Left lung (tissue), 10 donors: ENCODE measurements around the gene WWP2. TPM values are rescaled to one million over a fixed set of nuclear protein-coding genes. Genes with fewer than 3 reads are reported as not detected.

Source experiments
- ATAC-seq: fragments of 200-7000 bp; cut with Tn5 transposase; one replicate; pipeline ENCODE4 v1.9.1; 2020; ENCODE audit warnings: moderate library complexity
- DNase-seq, 4 donors: peaks; one replicate each; pipeline ENCODE4 v3.0.0-alpha.2; 2013 to 2020
- H3K27ac ChIP-seq, 2 donors: fragments of 200-600 bp; sonication (generic) in 1 of 2; one replicate each; pipeline versions ENCODE4 v1.5.0 to v1.8.0; 2020 to 2021
- H3K27me3 ChIP-seq, 2 donors: fragments of 200-600 bp; sonication (generic) in 1 of 2; one replicate each; pipeline versions ENCODE4 v1.5.0 to v1.8.0; 2020 to 2021
- H3K36me3 ChIP-seq, 2 donors: fragments of 200-600 bp; sonication (generic) in 1 of 2; one replicate each; pipeline versions ENCODE4 v1.5.0 to v1.8.0; 2020 to 2021
- H3K4me1 ChIP-seq, 2 donors: fragments of 200-600 bp; one replicate each; pipeline ENCODE4 v1.8.0; 2021
- H3K4me3 ChIP-seq, 2 donors: fragments of 200-600 bp; sonication (generic) in 1 of 2; one replicate each; pipeline versions ENCODE4 v1.5.0 to v1.8.0; 2020 to 2021; ENCODE audit warnings: mild to moderate bottlenecking in 1 of 2
- H3K9me3 ChIP-seq, 2 donors: fragments of 200-600 bp; sonication (generic) in 1 of 2; one replicate each; pipeline versions ENCODE4 v1.5.0 to v1.8.0; 2020 to 2021
- intact Hi-C, 2 donors: fragments of 100-400 bp; cut with DNase I; formaldehyde crosslinking; loops; one replicate each; pipeline versions ENCODE4 v1.11.2 to v1.14.2; 2022
- polyA plus RNA-seq, 6 donors: library from polyadenylated mRNA; unstranded; fragments of 120-200 nt; gene quantifications; one replicate each; pipeline ENCODE4 v1.2.1, GENCODE V29; 2013; ENCODE audit not compliant: insufficient read length in 6 of 6
- total RNA-seq, 2 donors: library from RNA; stranded (reverse); fragmentation: NEBNext Ultra II Directional; extraction: Animal tissue kit (Norgen Biotek cat#: 25700); gene quantifications; one replicate each; pipeline ENCODE4 v1.2.1, GENCODE V29; 2021
- TF ChIP-seq, protein P1 (sequence below), 2 donors: fragments of 200-600 bp; sonication (generic) in 1 of 2; IDR thresholded peaks; one replicate each; pipeline versions ENCODE4 v1.5.0 to v1.8.0; 2021; ENCODE audit warnings: antibody characterized with exemption in 2 of 2
- donor health status: DM: no; HTN: yes; CAD: no.
- donor health status: DM: no; HTN: no; CAD: no.

The WWP2 gene
- total and polyA plus RNA-seq, 8 donors: 30.2 to 73.0 (median 34.6) TPM

GRCh38 chr16:69890114-69890891, 128.2 kb downstream of the WWP2 start:
- intact Hi-C loops: no loop called here
- DNase-seq (peak in 3 of 4 donors; percentile 34 to 84 (median 56)), ATAC-seq (peak; percentile 66)
- H3K4me1 ChIP-seq: peaks cover 0 to 6% of the 10 kb centered on the region in 2 donors
- TF ChIP-seq, protein P1, sequence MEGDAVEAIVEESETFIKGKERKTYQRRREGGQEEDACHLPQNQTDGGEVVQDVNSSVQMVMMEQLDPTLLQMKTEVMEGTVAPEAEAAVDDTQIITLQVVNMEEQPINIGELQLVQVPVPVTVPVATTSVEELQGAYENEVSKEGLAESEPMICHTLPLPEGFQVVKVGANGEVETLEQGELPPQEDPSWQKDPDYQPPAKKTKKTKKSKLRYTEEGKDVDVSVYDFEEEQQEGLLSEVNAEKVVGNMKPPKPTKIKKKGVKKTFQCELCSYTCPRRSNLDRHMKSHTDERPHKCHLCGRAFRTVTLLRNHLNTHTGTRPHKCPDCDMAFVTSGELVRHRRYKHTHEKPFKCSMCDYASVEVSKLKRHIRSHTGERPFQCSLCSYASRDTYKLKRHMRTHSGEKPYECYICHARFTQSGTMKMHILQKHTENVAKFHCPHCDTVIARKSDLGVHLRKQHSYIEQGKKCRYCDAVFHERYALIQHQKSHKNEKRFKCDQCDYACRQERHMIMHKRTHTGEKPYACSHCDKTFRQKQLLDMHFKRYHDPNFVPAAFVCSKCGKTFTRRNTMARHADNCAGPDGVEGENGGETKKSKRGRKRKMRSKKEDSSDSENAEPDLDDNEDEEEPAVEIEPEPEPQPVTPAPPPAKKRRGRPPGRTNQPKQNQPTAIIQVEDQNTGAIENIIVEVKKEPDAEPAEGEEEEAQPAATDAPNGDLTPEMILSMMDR (IDR thresholded peaks at IDR 0.05): no peak
- no peaks in the 10 kb centered on the region for H3K9me3 ChIP-seq
- H3K27ac ChIP-seq: peak overlapping the region; percentile 63 to 70
- no peaks in the 10 kb centered on the region for H3K27me3 ChIP-seq
- no peak overlapping the region for H3K4me3 ChIP-seq
- H3K36me3 ChIP-seq: peaks cover 0 to 53% of the 10 kb centered on the region in 2 donors

GRCh38 chr16:69890892-69891282, 128.8 kb downstream of the WWP2 start:
- Histone ChIP-seq H3K4me1 (peaks cover 0 to 6% of the 10 kb centered on the region in 2 donors), H3K4me3 (no peak overlapping the region), H3K36me3 (peaks cover 0 to 59% of the 10 kb centered on the region in 2 donors), H3K27ac (peak overlapping the region; percentile 63 to 70), H3K27me3 (no peaks in the 10 kb centered on the region), H3K9me3 (no peaks in the 10 kb centered on the region)
- intact Hi-C loops: no loop called here
- ATAC-seq (no peak), DNase-seq (no peak)
- TF ChIP-seq, protein P1 (IDR thresholded peaks at IDR 0.05): no peak

DNA sequence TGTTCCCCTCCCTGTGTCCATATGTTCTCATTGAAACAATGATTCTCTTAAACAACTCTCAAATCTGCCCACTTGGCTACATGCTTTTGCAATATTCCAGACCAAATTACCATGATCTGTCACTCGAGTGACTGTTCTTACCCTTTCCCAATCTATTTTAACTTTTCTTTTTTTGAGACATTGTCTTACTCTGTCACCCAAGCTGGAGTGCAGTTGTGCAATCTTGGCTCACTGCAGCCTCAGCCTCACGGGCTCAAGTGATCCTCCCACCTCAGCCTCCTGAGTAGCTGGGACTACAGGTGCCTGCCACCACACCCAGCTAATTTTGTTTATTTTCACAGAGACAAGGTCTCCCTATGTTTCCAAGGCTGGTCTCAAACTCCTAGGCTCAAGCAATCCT, 130.2 kb downstream of the WWP2 start:
- ATAC-seq: no peak
- intact Hi-C loops: no loop called here

DNA sequence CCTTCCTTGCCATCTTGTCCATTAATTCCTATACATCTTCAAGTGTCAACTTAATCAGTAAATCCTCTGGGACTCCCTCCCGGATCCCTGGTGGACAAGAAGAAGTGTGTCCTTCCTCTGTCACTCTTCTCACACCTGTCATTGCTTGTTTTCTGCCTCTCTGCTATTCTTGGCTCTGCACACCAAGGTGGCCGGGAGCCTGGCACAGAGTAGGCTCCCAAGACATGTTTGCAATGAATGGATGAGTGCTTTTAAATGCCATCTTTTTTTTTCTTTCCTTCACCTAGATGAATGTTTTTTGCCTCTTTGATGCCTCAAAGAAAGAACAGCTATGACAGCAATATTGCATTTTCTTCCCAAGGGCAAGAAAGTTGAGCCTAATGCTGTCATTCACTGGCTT, 131.0 kb downstream of the WWP2 start:
- Histone ChIP-seq H3K4me1 (peaks cover 0 to 6% of the 10 kb centered on the region in 2 donors), H3K4me3 (no peak overlapping the region), H3K9me3 (no peaks in the 10 kb centered on the region), H3K27me3 (no peaks in the 10 kb centered on the region), H3K27ac (no peak overlapping the region), H3K36me3 (peaks cover 0 to 67% of the 10 kb centered on the region in 2 donors)
- TF ChIP-seq, protein P1 (IDR thresholded peaks at IDR 0.05): no peak
- DNase-seq (no peak), ATAC-seq (no peak)
- intact Hi-C loops: no loop called here

More for the DNA sequence above, 130.2 kb downstream of the WWP2 start:
- DNase-seq: no peak
- no peak overlapping the region for H3K4me3 ChIP-seq
- peaks cover 0 to 6% of the 10 kb centered on the region in 2 donors for H3K4me1 ChIP-seq
- H3K36me3 ChIP-seq: peaks cover 0 to 64% of the 10 kb centered on the region in 2 donors
- H3K27ac ChIP-seq: no peak overlapping the region
- H3K9me3 ChIP-seq: no peaks in the 10 kb centered on the region
- no peaks in the 10 kb centered on the region for H3K27me3 ChIP-seq
- TF ChIP-seq, protein P1 (IDR thresholded peaks at IDR 0.05): no peak

GRCh38 chr16:69894676-69895075, 132.5 kb downstream of the WWP2 start:
- ATAC-seq (no peak), DNase-seq (no peak)
- H3K9me3 ChIP-seq: no peaks in the 10 kb centered on the region
- H3K27ac ChIP-seq: no peak overlapping the region
- H3K27me3 ChIP-seq: no peaks in the 10 kb centered on the region
- peaks cover 0 to 57% of the 10 kb centered on the region in 2 donors for H3K36me3 ChIP-seq
- intact Hi-C loops: no loop called here
- no peak overlapping the region for H3K4me3 ChIP-seq
- H3K4me1 ChIP-seq: peaks cover 0 to 6% of the 10 kb centered on the region in 2 donors
- TF ChIP-seq, protein P1 (IDR thresholded peaks at IDR 0.05): no peak
